ENCODE results near the gene KCTD5.
"Not testable (repeated sequence)": the region's sequence is repeated elsewhere in the genome, so short reads cannot be mapped to it uniquely, and the experiment has no call there.

Gene KCTD5

DNA sequence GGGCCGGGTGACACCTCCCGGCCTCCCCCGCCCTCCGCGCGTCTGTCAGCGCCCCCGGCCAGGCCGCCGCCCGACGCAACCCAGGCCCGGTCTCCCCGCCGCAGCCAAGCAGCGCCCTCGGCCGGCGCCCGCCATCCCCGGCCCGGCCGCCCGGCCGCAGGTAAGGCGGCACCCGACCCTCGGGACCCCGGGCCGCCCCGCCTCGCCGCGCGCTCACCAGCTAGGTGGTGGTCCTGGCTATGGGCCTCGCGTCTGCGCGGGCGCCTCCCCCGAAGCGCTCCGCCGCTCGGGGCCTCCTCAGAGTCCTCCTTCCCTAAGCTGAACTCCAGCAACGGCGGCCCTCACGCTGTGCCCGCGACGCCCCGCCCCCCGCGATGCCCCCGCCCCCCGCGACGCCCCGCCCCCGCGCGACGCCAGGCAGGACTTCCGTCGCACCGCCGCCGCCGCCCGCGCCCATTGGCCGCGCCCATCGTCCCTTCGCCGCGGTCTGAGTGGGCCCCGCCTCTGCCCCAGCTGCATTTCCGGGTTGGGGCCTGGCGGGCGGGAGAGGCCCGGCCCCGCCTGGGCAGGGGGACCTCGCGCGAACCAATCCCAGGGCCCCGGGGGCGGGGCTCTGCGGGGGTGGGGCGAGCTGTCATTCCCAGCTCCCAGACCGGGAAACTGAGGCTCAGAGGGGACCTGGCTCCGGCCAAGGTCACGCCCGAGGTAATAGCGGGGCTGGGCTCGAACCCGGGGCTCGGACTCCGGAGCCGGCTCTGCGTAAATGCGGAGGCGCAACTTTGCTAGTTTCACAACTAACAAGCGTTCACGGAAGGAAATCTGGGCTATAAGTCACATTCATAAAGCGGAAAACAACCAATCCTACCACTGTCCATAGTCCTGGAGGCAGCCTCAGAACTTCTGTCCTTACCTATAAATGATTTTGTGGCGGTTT lies 9.0 kb upstream of the KCTD5 start:
- DNase-seq: peak; percentile 94

DNA sequence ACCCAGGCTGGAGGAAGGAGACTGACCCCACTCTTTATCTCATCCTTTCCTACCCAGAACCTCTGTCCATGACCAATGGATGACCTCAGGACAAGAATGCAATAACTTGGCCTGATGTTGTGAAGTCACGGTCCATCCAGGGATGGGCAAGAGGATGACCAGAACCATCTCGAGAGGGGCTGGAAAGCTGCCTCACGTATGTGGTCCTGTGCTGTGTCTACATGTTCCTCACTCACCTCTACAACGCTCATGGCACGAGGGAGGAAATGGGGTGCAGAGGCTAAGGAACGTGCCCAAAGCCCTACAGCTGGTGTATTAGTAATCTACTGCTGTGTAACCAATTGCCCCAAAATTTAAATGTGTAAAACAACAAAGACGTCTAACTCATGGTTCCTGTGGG lies 7.3 kb upstream of the KCTD5 start:
- DNase-seq: no peak

DNA sequence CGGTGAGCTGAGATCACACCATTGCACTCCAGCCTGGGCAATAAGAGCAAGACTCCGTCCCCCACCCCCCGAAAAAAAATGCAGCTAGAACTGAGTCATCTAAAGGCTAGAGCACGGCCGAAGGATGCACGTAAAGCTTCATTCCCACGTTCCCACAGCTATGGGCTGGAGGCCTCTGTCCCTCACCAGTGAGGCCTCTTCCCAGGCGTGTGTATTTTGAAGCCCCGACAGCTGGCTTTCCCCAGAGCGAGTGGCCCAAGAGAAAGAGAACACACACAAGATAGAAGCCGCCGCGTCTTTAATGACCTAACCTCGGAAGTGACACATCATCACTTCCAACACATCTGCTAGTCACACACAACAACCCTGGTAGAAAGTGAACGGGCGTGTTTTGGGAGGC lies 6.6 kb upstream of the KCTD5 start:
- DNase-seq: no peak

DNA sequence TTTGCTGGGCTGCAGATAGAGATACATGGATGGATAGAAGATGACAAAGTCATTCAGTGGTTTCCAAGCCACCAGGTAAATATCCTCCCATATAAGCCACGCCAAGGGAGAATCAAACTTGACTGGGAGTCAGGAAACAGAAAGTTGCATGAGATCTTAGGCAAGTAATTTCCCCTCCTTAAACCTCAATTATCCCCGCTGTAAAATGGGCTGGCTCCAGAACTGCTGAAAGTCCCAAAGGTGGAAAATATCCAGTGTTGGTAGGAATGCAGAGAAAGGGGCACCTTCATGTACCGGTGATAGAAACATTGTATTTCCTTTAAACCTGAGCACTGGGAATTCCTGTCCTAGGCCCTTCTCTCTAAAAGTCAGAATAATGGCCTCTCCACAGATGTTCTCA lies 5.4 kb upstream of the KCTD5 start:
- not testable (repeated sequence) for DNase-seq

DNA sequence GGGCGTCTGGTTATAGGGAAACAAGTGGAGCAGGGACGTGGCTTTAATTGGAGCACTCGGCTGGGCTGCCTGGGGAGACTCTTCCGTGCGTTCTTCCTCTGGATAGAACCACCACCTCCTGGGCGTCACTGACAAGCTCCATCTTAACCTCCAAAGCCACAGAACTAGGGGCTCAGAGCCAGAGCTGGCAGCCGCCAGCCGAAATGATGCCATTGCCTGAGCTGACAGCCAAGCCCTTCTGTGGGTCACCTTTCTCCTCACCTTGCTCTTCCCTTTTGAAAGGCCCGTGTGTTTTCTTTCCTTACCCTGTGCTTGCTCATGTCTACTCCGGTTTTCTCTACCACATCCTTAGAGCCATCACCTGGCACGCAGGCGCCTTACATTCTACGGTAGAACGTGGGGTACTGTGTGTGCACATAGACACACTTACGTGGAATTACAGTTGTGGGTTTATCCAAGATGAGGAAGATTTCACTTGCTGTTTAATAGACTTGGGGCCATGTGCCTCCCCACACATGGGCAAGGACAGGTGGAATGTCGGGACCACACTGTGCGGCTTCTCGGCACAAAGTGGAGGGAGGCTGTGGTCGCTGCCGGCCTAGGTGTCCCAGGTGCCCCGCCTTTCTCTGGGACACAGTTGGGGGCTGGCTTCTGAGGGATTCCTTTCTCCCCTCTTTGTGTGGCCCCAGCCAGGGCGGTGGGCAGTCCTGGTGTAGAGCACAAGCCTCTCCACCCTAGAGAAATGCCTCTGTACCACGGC lies 3.9 kb upstream of the KCTD5 start:
- not testable (repeated sequence) for DNase-seq

DNA sequence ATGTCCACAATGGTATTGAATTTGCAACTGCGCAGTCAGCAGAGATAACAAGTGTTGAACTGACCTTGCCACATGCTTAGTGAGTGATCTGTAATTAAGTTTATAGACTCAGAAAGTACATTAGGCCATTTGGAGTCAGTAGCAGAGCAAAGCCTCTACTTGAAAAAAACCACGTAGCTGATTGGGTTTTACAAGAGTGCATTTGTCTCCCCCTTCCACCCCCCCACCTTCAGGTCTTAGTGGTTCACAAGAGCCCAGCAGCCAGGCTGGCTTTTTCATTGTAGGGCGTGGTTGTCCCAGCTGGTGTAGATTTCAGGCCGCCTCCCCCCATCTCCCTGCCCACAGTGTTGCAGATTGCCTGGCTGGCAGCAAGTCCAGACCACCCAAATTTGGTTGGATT lies 2.4 kb upstream of the KCTD5 start:
- not testable (repeated sequence) for DNase-seq

DNA sequence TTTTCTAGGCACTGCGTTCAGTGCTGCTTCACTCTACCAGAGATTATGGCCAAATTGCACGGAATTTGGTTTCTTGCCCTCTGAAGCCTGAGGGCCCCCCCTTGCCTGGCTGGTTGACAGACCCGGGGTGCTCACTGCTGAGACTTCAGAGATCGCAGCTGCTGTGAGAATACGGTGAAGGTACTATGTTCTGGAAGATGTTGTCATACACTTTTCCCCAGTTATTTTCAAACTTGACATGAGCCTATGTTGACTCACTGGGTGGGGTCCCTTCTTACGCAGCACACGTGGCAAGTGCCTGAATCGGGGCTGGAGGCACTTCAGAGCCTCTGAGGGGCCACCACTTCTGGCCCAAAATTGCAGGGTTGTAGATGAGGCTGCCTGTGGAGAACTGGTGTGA lies 2.0 kb upstream of the KCTD5 start:
- DNase-seq: not testable (repeated sequence)

DNA sequence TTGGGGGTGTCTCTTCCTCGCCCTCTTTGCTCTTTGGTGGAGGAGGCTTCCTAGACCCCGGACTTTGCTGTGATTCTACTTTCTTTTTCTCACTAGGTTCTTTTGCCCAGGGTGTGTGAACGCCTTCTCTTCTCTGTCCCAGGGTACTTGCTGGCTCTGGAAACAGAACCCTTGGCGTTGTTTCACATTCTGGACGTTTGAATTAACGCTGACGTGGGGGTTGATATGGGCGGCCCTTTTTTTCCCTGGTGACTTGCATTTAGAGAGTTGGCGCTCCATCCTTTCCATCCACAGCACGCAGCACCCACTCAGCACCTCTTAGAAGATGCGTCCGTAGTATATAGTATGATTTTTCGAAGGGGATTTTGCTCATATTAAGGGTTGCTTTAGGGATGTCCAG lies 718 bp downstream of the KCTD5 start:
- DNase-seq: not testable (repeated sequence)

DNA sequence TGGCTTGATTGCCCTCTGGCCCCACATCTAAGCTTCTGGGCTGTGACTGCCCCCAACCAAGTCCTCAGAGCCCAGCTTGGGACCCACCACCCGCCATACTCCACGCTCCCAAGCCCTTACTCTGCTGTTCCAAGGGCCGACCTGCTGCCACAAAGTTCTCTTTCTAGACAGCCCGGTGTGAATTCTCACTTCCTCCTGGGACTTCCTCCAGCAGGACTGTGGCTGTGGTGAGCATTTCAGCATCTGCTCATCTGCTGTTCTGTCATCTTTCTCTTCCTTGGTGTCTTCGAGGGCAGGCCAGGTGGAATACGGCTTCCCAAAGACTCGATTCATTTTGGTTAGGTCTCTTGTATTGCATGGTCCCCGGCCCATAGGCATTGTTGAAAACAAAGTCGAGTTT lies 3.8 kb downstream of the KCTD5 start:
- not testable (repeated sequence) for DNase-seq

DNA sequence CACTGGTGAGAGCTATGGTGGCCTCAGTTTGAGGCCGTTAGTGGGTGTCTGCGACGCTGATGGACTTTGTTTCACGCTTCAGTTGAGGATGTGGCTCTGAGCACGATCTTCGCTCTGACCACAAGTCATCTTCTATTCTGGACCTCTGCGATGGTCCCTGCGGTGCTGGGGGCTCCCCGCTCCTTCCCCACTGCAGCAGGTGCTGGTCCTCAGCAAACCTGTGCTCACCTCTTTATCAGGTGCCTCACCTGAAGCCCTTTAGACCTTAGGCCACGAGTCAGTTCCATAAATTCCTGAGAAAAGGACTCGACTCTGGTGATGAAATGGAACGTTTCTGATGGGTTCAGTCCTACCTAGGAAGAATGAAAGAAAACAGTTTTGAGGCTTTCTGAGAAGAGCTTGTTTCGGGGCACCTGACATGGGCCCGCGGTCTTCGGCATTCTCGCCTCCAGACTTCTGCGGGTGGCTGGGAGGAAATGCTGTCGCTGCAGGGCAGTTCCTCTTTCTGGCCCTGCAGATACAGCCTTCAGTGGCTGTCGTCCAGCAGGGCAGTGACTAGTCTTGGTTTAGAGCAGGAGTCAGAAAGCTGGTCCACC lies 4.7 kb downstream of the KCTD5 start:
- DNase-seq: no peak

DNA sequence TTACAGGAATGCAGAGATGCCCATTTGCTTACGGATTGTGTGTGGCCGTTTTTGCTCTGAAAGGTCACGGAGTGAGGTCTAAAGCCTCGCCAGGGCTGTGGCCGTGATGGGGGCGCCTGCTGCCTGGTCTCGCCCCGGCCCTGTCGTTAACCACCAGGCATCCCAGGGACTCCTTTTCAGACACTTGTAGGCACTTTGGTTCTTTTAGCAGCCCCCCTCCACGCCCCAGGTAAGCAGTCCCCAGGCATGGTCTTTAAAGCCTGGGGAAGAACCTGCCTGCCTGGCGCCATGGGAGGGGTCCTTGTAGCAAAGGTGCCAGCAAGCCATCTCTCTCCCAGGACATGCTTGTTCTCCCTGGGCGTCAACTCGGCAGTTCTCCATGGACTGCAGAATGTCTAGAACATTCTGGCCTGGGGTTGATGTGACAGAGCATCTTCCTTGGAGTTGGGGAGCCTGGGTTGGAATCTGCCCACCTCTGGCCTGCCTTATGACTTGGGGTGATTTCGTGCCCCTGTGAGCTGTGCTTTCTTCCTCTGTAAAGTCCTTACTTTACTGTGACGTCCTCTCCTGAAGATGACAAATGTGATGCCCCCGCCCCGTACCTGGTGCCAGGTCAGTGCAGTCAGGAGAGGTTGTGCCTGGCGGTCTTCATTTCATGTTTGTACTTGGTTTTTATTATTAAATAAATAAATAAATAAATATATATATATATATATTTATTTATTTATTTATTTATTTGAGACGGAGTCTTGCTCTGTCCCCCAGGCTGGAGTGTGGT lies 5.4 kb downstream of the KCTD5 start:
- DNase-seq: no peak

DNA sequence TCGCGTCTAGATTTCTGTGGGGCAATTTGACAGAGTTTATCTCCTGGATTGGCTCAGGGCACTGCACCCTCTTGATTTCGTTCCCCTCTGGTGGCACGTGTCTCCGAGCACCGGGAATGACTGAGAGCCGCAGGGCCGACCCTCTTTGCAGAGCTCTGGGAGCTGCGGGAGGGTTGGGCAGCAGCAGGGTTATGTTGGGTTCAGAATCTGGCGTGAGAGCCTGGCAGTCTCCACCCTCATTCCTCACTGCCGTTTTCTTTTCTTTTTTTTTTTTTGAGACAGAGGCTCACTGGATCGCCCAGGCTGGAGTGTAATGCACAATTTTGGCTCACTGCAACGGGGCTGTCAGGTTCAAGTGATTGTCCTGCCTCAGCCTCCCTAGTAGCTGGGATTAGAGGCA lies 7.1 kb downstream of the KCTD5 start:
- DNase-seq: not testable (repeated sequence)

DNA sequence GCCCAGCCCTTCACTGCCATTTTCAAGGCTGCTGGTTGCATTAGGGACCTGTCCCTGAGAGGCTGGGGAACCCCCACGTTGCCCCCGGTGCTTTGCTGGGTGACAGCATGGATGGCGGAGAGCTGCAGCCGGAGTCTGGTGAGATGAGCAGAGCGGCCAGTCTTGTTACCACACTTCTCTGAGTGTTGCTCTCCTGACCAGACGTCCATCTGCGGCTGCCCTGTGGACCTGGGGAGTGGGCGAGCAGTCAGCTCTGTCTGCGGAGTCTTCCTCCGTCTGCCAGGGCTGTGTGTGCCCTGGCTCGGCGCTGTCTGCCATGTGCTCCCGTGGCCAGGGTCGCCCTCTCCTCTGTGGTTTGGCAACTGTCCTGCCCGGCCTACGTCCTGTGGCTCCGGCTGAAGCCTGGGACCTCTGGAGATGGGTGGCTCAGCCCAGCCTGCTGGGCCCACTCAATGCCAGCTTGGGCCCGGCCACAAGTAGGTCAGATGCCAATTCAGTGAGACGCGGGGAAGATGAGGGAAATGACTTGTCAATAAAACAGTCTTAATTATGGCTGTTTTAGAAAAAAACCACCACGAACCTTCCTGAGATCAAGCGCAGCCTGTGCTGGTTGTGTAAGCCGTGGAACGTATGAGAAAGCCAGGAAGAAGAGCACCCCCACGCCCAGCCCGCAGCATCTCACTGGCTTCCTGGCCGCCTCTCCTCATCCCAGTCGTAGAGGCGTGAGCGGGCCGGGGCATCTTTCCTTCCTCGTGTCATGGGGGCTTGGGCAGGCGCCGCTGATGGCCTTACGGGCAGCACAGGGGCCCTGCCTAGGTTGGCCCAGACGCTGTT lies 7.9 kb downstream of the KCTD5 start:
- no peak for DNase-seq

DNA sequence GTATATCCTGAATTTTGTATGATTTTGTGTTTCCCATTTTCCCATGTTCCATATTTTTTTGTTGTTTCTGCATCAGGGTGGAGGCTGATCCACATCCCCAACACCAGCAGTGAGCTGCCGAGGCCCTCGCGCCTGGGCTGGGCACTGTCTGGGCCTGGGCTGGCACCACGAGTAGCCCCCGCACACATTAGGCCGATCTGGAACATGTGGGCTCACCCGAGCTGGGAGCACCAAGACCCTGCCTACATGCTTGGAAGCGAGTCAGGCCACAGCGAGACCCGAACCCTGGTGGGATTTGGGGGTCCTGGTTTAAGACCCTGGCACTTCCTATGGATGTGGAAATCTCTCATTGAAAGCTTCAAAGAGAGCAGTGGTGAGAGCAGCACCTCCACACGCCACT lies 8.5 kb downstream of the KCTD5 start:
- DNase-seq: no peak

DNA sequence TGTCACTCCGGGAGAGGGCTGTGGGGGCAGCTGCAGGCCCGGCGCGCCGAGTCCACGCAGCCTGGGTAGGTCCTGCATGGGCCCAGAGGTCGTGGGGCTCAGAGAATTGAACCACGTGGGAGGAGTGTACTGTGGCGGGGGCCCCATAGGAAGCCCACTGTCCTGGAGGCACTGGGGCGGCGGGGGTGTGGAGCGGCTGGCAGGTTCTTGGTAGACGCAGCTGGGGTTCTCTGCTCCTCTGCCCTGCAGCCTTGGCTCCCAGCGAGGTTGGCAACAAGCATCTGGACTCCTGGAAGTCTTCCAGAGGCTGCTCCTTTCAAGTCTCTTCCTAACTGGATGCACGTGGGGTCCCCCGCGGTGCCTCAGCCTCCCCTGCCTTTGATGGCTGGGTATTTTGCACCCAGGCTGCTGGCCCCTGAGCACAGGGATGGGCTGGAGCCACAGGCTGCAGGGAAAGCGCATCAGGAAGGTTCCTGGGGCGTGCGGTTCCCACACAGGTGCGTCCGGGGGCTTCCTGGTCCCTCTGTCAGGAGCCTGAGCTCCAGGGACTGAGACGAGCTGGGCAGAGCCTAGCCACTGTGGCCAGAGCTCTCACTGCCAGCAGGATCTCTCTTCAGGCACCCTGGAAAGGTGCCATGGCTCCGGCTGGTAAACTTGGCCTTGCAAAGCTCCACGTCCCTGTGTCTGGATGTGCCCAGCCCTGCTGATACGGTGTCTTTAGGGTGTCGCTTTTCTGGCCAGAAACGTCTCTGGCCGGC lies 9.3 kb downstream of the KCTD5 start:
- no peak for DNase-seq

DNA sequence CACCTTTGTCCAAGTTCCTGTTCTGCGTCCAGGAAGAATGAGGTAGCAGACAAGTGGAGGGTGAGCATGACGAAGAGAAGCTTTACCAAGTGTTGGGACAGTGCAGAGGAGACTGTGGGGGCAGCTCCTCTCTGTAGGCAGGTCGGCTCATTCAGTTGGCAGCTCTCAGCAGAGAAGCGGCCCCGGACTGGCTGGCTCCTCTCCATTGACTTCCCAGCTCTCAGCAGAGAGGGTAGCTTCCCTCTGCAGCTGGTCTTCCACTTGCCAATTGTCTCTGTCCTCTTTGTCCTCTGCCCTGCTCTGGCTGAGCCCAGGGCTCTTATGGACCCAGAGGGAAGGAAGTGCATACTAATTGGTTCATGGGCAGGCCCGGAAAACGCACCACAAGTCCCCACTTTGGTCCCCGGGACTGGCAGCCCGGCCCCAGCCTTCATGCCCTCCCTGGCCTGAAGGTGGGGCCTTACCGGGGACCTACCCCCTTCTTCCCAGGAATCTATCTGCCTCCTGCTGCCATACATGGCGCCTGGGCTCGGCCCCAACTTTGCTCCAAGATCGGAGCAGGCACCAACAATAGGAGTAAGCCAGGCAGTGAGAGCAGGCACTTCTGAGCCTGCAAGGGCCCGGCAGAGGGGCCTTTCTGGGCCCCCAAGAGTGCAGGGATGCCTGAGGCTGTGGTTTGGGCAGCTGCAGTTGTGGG lies 10.1 kb downstream of the KCTD5 start:
- DNase-seq: no peak

DNA sequence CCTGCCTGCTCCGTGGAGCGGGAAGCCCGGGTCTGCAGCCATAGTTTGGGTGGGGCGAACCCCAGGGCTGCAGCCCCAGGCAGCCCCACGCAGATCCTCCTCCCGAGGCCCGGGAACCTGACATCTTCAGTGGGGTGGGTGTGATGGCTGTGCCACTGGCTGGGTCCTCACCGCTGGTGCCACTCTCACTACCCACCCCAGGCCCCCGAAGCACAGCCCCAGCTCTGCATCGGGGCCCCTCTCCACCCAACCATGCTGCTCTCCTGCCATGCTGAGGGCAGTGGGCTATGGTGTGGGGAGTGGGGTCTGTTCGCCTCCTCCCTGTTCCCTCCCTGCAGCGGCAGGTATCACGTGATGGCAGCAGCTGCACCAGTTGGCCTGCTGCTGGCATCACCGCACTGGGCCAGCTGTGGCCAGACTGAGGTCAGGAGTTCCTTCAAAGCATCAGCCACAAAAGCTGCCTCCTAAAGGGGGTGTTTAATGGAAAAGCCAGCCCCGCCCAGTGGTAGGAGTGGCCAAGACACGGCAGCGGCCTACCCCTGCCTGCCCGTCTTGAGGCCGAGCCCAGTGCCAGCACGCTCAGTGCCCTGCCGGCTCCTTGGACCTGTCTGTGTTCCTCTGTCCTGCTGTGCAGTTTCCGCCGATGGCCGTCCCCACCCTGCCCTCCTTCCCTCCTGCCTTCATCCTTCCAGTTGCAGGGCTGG lies 10.8 kb downstream of the KCTD5 start:
- no peak for DNase-seq

DNA sequence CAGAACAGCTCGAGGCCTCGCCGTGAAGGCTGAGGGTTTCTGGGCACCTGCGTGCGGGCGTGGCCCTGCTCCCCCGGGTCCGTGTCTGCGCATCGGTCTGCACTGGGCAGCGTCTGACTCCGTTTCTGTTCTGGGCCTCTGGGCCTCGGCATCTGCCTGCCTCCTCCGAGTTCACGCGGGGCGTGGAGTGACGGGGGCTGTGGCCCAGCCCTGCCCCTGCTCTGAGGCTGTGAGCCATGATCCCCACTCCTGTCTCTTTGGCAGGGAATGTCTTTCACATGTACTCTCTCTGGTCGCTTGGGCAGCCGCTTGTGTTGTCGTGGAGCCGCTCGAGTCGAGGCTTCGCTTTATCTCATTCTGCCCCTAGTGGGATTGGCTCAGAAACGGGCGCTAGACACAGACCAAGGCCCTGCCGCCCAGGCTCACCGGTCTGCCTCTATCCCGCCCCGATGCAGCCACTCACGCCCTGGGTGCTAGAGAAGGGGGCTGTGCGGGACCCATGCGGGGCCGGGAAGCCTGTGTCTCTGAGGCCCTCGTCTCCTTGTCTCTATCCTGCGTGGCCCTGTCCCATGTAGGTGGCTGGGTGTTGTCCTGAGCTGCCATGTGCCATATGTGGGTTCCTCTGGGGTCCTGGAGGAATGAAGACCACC lies 14.4 kb downstream of the KCTD5 start:
- not testable (repeated sequence) for DNase-seq

DNA sequence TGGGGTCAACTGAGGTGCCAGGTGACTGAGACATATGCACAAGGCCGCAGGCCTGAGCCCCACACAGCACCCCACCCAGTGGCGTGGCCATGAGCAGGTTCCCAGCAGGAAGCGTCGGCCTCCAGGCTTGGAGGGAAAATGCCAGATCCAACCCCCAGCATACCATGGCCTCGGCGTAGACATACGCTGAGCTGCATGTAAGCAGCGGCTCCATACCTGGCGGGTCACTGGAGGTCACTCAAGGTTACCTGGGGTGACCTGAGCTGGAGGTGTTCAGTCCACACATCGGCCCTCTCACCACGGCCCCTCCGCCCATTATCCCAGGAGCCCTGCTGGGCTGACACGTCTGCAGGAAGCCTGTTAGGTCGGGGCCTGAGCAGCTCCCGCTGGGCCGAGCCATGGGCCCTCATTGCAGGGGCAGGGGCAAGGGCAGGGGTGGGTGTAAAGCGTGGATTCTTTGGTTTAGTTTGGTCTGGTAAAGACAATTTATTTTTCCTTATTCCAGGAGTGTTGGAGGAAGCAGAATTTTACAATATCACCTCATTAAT lies 15.2 kb downstream of the KCTD5 start:
- DNase-seq: no peak

All from stimulated activated naive CD4-positive, alpha-beta T cell treated with Interleukin-2 at 50 U/mL for 16 hours (primary cell).